ENCODE data around the gene PPY.

GRCh38 chr17:43935926-43936261 is 6.4 kb downstream of the PPY start:
- TF ChIP-seq GATA3 (IDR thresholded peaks at IDR 0.05; ENCODE audit: low read depth, low read length) (no peak), GATA2 (IDR thresholded peaks at IDR 0.05; ENCODE audit: low read depth, low read length) (no peak)

Data from SH-SY5Y (cell line).